UCSD-AML1 (cell line): ENCODE measurements around the gene DISP3.
"Not testable (repeated sequence)": the region's sequence is repeated elsewhere in the genome, so short reads cannot be mapped to it uniquely, and the experiment has no call there.

ENCODE experiments used
- DNase-seq: peaks from one replicate; lab custom pipeline; 2025; ENCODE audit not compliant: unreplicated experiment; lab: John Stamatoyannopoulos, UW

The DISP3 gene

GRCh38 chr1:11569954-11570353 is 91.0 kb downstream of the DISP3 start:
- DNase-seq: no peak

GRCh38 chr1:11570821-11571380 is 91.9 kb downstream of the DISP3 start:
- DNase-seq: no peak

GRCh38 chr1:11571906-11572616 is 93.1 kb downstream of the DISP3 start:
- DNase-seq: no peak

GRCh38 chr1:11573116-11573692 is 94.2 kb downstream of the DISP3 start:
- DNase-seq: no peak

GRCh38 chr1:11575553-11575952 is 96.6 kb downstream of the DISP3 start:
- DNase-seq: no peak

GRCh38 chr1:11576109-11576875 is 97.3 kb downstream of the DISP3 start:
- no peak for DNase-seq

- DNase-seq: no peak
Observed at GRCh38 chr1:11578004-11578403, 99.0 kb downstream of the DISP3 start.

- DNase-seq: no peak
Observed at GRCh38 chr1:11579506-11579905, 100.6 kb downstream of the DISP3 start.

- not testable (repeated sequence) for DNase-seq
Observed at GRCh38 chr1:11580049-11580448, 101.1 kb downstream of the DISP3 start.

- DNase-seq: no peak
Observed at GRCh38 chr1:11581445-11581991, 102.6 kb downstream of the DISP3 start.

GRCh38 chr1:11585389-11585788 is 106.4 kb downstream of the DISP3 start:
- DNase-seq: no peak
